ENCODE results near the gene RAB27B.
"Not testable (repeated sequence)": the region's sequence is repeated elsewhere in the genome, so short reads cannot be mapped to it uniquely, and the experiment has no call there.

The RAB27B gene, protein sequence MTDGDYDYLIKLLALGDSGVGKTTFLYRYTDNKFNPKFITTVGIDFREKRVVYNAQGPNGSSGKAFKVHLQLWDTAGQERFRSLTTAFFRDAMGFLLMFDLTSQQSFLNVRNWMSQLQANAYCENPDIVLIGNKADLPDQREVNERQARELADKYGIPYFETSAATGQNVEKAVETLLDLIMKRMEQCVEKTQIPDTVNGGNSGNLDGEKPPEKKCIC

DNA sequence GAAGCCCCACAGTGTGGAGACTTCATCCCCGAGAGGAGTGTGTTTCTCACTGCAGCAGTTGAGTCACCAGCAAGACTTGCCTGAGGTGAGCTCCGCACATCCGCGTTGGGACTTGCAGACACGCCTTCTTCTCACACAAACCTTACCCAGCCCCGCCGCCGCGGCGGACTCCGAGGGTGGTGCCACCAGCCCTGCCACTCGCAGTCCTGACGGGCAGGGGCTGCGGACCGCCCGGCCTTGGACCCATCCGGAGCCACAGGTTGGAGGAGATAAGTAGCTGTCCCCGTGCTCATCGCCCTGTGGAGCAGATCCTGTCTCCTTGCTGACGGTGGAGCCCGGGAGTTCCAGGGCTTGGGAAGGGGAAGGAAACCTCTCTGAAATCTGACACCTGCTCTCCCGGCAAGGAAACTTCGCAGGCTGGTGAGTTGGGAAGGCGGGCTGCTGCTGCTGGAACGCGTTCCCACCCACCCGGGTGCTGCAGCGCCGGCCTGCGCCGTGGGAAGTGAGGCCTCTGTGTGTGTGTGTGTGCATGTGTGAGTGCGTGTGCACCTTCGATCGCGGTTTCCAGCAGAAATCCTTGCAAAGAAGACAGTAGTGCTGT, at the start of gene RAB27B:
Gene RAB27B (plus strand): TSS at position 197 of the 601 bp plus-strand sequence. CDS start 49,109 bp downstream, outside the sequence.
- peak; percentile 58 to 76 for DNase-seq

DNA sequence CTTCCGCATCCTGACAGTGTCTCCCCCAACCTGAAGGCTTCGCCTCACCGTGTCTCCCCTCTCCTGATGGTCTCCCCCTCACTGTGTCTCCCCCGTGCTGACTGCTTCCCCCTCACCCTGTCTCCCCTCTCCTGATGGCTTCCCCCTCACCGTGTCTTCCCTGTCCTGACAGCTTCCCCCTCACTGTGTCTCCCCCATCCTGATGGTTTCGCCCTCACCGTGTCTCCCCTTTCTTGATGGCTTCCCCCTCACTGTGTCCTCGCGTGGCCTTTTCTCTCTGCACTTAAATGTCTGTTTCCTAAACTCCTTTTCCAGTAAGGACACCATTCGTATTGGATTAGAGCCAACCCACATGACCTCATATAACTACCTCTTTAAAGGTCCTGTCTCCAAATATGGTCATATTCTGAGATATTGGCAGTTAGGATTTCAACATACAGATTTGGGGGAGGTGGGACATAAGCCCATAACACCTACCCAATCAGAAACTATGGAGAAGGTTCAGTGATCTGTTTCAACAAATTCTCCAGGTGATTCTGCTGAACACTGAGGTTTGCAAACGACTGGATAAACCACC, 47.9 kb upstream of the RAB27B start:
- no peak for DNase-seq

- no peak for DNase-seq
These were observed 47.3 kb upstream of the RAB27B start for GRCh38 chr18:54780970-54781369.

DNA sequence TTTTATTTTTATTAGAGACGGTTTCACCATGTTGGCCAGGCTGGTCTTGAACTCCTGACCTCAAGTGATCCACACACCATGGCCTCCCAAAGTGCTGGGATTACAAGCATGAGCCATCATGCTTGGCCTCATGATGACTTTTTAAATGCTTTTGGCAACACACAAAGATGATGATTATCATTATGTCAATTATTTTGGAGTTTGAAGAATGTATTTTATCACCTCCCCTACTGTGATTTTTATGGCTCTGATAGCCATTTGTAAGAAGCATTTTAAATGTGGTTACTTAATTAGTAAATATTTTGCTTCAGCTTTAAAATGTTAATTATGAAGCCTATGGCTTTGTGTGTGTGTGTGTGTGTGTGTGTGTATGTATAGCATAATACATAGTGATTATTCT, 45.1 kb upstream of the RAB27B start:
- no peak for DNase-seq

GRCh38 chr18:54786206-54786605, 42.1 kb upstream of the RAB27B start:
- no peak for DNase-seq

DNA sequence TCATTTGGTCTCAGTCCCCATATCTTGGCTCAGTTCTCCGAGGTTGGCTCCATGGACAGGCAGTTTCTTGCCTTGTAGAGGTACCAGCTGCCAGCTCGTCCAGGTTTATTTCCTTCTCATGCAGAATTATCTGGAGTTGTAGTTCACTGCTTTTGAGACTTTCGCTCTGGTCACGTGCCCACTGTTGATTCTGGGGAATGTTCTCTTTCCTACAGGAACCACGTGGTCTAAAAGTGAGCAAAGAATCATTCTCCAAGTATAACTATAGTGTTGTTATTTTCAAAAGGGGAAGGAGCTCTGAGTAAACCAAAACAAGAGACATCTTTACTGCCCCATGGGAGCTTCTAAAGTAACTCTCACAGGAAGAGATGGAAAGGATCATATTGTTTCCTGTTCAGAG, 41.2 kb upstream of the RAB27B start:
- no peak for DNase-seq

GRCh38 chr18:54787616-54788015, 40.7 kb upstream of the RAB27B start:
- DNase-seq = no peak

- DNase-seq = no peak
These were observed 38.2 kb upstream of the RAB27B start for GRCh38 chr18:54790109-54790508.

GRCh38 chr18:54791657-54792056, 36.6 kb upstream of the RAB27B start:
- DNase-seq = no peak

DNA sequence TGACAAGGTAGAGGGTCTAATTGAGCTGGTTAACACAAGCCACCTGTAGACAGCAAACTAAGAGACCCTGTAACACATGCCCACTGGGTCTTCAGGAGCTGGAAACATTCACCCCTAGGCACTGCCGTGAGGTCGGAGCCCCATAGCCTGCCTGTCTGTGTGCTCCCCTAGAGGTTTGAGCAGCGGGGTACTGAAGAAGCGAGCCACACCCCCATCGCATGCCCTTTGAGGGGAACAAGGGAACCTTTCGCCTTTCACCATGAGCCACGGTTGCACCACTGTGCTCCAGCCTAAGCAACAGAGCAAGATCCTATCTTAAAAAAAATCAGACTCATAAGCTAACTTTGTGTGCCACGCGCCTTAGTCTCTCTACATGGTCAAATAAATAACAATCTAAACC, 36.2 kb upstream of the RAB27B start:
- DNase-seq = no peak

GRCh38 chr18:54794823-54795222, 33.5 kb upstream of the RAB27B start:
- no peak for DNase-seq

DNA sequence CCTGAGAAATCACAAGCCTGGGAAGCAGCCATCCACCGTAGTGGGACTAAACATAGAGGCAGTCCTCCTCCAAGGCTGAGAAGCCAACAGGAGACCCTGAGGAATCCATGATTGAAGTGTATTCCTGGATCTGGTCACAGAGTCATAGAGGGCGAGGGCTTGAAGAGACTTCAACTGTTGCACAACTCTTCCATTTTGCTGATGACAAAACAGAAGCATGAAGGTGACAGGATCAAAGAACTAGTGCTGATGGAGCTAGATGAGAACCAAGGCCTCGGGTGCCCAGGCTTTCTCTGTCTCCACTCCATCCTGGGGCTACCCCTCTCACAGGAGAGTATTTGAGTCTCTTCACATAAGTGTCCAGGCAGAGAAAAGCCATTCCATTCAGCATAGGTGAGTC, 30.1 kb upstream of the RAB27B start:
- no peak for DNase-seq

- no peak for DNase-seq
These were observed 26.9 kb upstream of the RAB27B start for GRCh38 chr18:54801374-54801773.

DNA sequence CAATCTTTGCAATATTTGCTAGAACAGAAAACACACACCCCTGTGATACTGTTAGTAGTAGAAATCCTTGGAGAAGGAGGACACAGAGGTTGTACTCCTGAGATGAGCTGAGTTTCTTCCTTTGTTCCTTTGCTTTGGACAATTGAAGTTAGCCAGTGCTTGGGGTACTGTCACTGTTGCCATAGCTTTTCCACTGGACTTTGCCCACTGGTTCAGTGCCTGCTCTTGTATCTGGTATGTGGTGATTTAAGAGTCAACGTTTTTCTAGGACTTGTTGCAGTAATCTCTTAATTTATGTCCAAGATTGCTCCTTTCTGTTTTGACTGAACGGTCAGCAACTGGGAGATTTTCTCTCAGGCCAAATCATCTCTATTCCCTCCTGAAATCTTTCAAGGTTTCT, 26.1 kb upstream of the RAB27B start:
- no peak for DNase-seq

- no peak for DNase-seq
These were observed 25.4 kb upstream of the RAB27B start for GRCh38 chr18:54802686-54803395.

DNA sequence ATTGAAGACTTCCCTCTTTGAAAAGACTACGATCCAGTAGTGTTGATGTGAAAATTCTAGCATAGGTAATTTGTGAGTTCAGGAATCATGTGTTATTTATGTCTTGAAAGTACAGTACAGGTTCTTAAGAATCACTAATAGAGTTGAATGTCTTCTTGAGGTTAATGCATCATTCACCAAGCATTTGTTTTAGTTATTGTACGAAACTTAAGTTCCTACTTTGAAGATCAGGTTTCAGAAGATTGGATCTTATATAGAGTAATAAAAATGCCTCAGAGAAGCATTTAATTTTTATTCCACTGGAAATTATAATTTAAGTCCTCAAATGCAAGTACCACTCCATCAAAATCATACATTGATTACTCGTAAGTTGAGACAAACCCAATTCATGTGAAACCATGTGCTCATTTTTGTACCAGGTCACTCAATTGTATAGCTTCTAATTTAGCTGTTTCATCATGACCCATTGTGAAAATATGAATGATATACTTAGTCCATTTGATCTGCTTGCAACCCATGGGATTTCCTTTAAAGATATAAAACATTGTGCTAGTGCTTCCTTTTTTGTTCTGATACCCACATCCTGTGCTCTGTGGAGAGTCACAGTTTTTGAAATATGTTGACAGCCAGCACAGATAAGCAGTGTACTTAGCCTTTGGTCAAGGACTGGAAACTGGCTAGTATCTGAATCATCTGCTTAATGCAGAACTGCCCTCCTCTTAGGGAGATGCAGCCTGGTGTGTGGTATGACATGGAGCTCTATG, 22.5 kb upstream of the RAB27B start:
- no peak for DNase-seq

- no peak for DNase-seq
These were observed 21.8 kb upstream of the RAB27B start for GRCh38 chr18:54806526-54806925.

GRCh38 chr18:54807303-54807702, 21.0 kb upstream of the RAB27B start:
- DNase-seq = no peak

DNA sequence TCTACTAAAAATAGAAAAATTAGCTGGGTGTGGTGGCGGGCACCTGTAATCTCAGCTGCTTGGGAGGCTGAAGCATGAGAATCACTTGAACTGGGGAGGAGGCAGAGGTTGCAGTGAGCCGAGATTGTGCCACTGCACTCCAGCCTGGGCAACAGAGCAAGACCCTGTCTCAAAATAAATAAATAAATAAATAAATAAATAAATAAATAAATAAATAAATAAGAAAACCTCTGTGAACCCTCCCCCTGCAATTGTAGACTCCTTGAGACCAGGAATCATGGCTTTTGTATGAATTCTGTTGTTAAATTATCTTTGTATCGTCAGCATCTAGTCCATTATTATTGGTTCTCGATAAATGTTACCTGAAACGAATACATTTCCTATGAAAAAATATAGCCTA, 17.6 kb upstream of the RAB27B start:
- DNase-seq = not testable (repeated sequence)

- DNase-seq = no peak
These were observed 15.4 kb upstream of the RAB27B start for GRCh38 chr18:54812885-54813284.

GRCh38 chr18:54813305-54813704, 15.0 kb upstream of the RAB27B start:
- no peak for DNase-seq

DNA sequence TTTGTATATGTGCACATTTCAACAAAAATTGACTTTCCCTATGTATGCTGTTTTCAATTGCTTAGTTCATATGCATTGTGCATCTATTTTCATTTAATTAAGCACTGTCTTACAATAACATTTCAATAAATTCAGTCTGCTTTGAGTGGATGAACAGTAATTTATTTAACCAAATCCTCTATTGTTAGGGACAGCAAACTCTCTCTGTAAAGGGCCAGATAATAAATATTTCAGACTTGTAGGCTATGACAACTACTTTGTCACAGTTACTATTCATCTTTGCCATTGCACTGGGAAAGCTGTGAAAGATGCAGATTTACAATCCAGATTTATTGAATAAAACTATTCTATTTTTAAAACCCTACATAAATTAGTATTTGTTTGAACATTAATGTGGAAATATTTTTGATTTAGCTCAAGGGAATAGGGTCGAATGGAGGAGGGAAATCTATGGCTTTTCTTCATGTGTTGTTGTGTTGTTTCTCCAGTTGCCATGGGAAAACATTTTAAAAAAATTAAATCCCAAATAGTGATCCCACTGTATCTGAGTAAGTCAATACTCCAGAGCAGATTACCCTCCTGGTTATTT, 14.2 kb upstream of the RAB27B start:
- DNase-seq = no peak

GRCh38 chr18:54815086-54815485, 13.2 kb upstream of the RAB27B start:
- no peak for DNase-seq

Measured in NCI-H524 (cell line).